Measurements from ENCODE around the gene IL1RL2.

IL1RL2 gene

DNA sequence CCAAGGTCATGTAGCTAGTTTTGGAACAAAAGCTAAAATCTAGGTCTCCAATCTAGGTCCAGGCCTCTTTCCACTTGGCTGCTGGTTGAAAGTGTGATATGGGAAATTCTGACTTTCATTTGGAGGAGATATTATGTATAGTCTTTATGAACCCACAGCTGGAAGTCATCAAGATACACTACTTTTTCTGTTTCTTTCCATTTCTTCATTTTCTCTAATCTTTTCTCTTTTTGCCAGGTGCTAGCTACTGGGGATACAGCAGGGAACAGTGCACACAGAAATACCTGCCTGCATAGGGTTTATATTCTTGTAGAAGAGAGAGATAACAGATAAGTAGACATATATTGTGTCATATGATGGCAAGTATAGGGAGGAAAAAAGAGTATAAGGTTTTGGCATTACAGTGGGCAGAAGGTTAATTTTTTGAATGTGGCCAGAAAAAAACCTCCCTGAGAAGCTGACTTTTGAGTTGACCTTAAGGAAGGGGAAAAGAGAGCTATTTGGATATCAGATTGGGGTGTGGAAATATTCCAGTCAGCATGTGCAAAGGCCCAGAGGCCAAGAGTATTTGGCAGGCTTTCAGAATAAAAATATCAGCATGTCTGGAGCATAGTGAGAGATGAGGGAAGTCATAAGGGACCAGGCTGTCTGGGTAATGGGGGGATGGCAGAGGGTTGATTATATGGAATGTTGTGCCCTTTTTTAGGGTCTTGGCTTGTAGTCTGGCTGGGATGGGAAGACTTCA, 28.6 kb upstream of the IL1RL2 start:
- Histone ChIP-seq H3K36me3 (ENCODE audit: insufficient read depth, low read length) (no peaks in the 10 kb centered on the region), H3F3A (ENCODE audit: low read depth) (no peaks in the 10 kb centered on the region), H3K9ac (ENCODE audit: low read depth, low read length, poor library complexity, severe bottlenecking) (no peak overlapping the region), H3K4me3 (ENCODE audit: low read length, poor library complexity, severe bottlenecking) (no peak overlapping the region), H2AFZ (ENCODE audit: low read length) (no peak overlapping the region), H3K27me3 (ENCODE audit: insufficient read depth, low read length, poor library complexity, severe bottlenecking) (no peaks in the 10 kb centered on the region), H3K79me2 (ENCODE audit: insufficient read depth, low read length) (no peaks in the 10 kb centered on the region), H3K9me3 (ENCODE audit: insufficient read depth, low read depth, low read length) (no peaks in the 10 kb centered on the region), H3K4me1 (ENCODE audit: insufficient read depth, low read length, poor library complexity, severe bottlenecking) (no peaks in the 10 kb centered on the region), H4K20me1 (ENCODE audit: insufficient read depth, low read length, poor library complexity, severe bottlenecking) (no peaks in the 10 kb centered on the region), H3K9me2 (replicated peaks; ENCODE audit: low read depth, low read length) (no peaks in the 10 kb centered on the region), H3K4me2 (ENCODE audit: low read depth, low read length, poor library complexity, severe bottlenecking) (no peak overlapping the region)
- TF ChIP-seq, protein P1, sequence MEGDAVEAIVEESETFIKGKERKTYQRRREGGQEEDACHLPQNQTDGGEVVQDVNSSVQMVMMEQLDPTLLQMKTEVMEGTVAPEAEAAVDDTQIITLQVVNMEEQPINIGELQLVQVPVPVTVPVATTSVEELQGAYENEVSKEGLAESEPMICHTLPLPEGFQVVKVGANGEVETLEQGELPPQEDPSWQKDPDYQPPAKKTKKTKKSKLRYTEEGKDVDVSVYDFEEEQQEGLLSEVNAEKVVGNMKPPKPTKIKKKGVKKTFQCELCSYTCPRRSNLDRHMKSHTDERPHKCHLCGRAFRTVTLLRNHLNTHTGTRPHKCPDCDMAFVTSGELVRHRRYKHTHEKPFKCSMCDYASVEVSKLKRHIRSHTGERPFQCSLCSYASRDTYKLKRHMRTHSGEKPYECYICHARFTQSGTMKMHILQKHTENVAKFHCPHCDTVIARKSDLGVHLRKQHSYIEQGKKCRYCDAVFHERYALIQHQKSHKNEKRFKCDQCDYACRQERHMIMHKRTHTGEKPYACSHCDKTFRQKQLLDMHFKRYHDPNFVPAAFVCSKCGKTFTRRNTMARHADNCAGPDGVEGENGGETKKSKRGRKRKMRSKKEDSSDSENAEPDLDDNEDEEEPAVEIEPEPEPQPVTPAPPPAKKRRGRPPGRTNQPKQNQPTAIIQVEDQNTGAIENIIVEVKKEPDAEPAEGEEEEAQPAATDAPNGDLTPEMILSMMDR (conservative IDR thresholded peaks at IDR 0.05; ENCODE audit: low read length) = no peak
- no peak for TF ChIP-seq EZH2phosphoT487 (IDR thresholded peaks at IDR 0.05; ENCODE audit: borderline replicate concordance)

DNA sequence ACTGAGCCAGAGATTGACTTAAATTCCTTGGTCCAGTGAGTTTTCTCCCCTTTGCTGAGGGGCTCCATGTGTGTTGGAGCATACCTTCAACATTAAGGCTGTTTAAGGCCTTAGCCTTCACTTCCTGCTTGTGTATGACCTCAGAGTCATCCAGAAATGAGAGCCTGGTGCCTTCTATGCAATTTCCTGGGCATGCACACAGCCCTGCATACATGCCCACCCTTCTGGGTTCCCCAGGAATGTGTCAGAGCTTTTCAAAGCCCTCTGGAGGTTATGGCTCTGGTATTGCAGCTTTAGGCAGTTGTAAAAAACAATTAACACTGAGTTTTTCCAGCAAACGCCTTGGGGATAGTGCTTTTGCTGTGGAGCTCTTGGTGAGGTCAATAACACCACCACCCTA, 27.5 kb upstream of the IL1RL2 start:
- no peaks in the 10 kb centered on the region for H4K20me1 ChIP-seq (ENCODE audit: insufficient read depth, low read length, poor library complexity, severe bottlenecking)
- no peaks in the 10 kb centered on the region for H3F3A ChIP-seq (ENCODE audit: low read depth)
- no peak for TF ChIP-seq EZH2phosphoT487 (IDR thresholded peaks at IDR 0.05; ENCODE audit: borderline replicate concordance)
- H3K9ac ChIP-seq (ENCODE audit: low read depth, low read length, poor library complexity, severe bottlenecking) = no peak overlapping the region
- no peak overlapping the region; the same call in 1 of the 2 replicates for H2AFZ ChIP-seq (ENCODE audit: low read length)
- H3K4me2 ChIP-seq (ENCODE audit: low read depth, low read length, poor library complexity, severe bottlenecking) = no peak overlapping the region
- no peaks in the 10 kb centered on the region for H3K27me3 ChIP-seq (ENCODE audit: insufficient read depth, low read length, poor library complexity, severe bottlenecking)
- H3K9me2 ChIP-seq (replicated peaks; ENCODE audit: low read depth, low read length) = no peaks in the 10 kb centered on the region
- H3K36me3 ChIP-seq (ENCODE audit: insufficient read depth, low read length) = no peaks in the 10 kb centered on the region
- no peaks in the 10 kb centered on the region for H3K9me3 ChIP-seq (ENCODE audit: insufficient read depth, low read depth, low read length)
- H3K79me2 ChIP-seq (ENCODE audit: insufficient read depth, low read length) = no peaks in the 10 kb centered on the region
- no peak overlapping the region for H3K4me3 ChIP-seq (ENCODE audit: low read length, poor library complexity, severe bottlenecking)
- no peaks in the 10 kb centered on the region for H3K4me1 ChIP-seq (ENCODE audit: insufficient read depth, low read length, poor library complexity, severe bottlenecking)

DNA sequence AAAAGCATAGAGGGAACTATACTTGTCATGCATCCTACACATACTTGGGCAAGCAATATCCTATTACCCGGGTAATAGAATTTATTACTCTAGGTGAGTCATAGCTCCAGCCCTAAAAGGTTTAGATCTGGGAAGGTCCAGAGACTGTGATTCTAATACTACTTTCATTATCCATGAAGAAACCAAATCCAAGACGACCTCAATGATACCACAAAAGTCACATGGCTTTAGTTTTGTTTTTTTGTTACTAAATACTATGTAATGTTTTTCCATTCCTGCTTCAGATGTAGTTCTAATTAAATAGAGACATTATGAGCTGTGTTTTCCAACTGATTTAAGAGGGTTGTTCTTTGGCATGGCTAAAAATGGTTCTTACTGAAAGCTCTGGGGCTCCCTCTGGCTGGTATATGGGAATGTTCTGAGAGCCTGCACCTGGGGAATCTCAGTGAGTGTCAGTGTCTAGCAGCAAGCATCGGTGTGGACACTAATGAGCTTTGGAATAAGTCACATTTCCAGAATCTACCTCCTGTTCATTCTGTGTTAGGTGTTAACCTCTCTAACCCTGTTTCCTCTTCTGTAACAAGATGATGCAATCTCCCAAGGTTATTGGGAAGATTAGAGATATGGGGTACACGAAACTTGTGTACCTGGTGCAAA, 20.5 kb upstream of the IL1RL2 start:
- Histone ChIP-seq H2AFZ (ENCODE audit: low read length) (no peak overlapping the region), H3F3A (ENCODE audit: low read depth) (no peaks in the 10 kb centered on the region), H3K4me1 (ENCODE audit: insufficient read depth, low read length, poor library complexity, severe bottlenecking) (no peaks in the 10 kb centered on the region)

More for the DNA sequence above, 20.5 kb upstream of the IL1RL2 start:
- TF ChIP-seq, protein P1 (conservative IDR thresholded peaks at IDR 0.05; ENCODE audit: low read length) = peak; percentile 38
- TF ChIP-seq EZH2phosphoT487 (IDR thresholded peaks at IDR 0.05; ENCODE audit: borderline replicate concordance) = no peak
- Histone ChIP-seq H3K27me3 (ENCODE audit: insufficient read depth, low read length, poor library complexity, severe bottlenecking) (no peaks in the 10 kb centered on the region), H3K9me3 (ENCODE audit: insufficient read depth, low read depth, low read length) (no peaks in the 10 kb centered on the region), H3K4me3 (ENCODE audit: low read length, poor library complexity, severe bottlenecking) (no peak overlapping the region), H4K20me1 (ENCODE audit: insufficient read depth, low read length, poor library complexity, severe bottlenecking) (no peaks in the 10 kb centered on the region), H3K36me3 (ENCODE audit: insufficient read depth, low read length) (no peaks in the 10 kb centered on the region), H3K4me2 (ENCODE audit: low read depth, low read length, poor library complexity, severe bottlenecking) (no peak overlapping the region), H3K9ac (ENCODE audit: low read depth, low read length, poor library complexity, severe bottlenecking) (no peak overlapping the region), H3K79me2 (ENCODE audit: insufficient read depth, low read length) (no peaks in the 10 kb centered on the region), H3K9me2 (replicated peaks; ENCODE audit: low read depth, low read length) (no peaks in the 10 kb centered on the region)

All from Loucy (cell line).